Kidney epithelial cell (primary cell): Measurements from ENCODE around the gene KRT1. TPM values are rescaled to one million over a fixed set of nuclear protein-coding genes. Genes with fewer than 3 reads are reported as not detected.
"Not testable (repeated sequence)": the region's sequence is repeated elsewhere in the genome, so short reads cannot be mapped to it uniquely, and the experiment has no call there.

ENCODE experiments used
- DNase-seq: peaks from one replicate; pipeline ENCODE4 v3.0.0-alpha.2; 2010; ENCODE audit warnings: low read depth
- H3K27me3 ChIP-seq: 2 replicates; pipeline ENCODE4 v1.6.0; 2011; ENCODE audit warnings: low read length; ENCODE audit not compliant: control insufficient read depth, insufficient read depth
- H3K36me3 ChIP-seq: 2 replicates; pipeline ENCODE4 v1.5.1; 2011; ENCODE audit warnings: low read length; ENCODE audit not compliant: control insufficient read depth, insufficient read depth
- H3K4me3 ChIP-seq: 2 replicates; pipeline ENCODE4 v1.5.1; 2011; ENCODE audit warnings: low read depth, mild to moderate bottlenecking, control low read depth, low read length
- total RNA-seq: library from RNA; depleted of rRNA; stranded (reverse); fragments of >200 nt; gene quantifications from 2 replicates; pipeline ENCODE4 v1.2.3, GENCODE V29; 2015
- TF ChIP-seq, protein P1 (sequence below): IDR thresholded peaks from 2 replicates; pipeline ENCODE4 v1.5.1; 2011; ENCODE audit warnings: mild to moderate bottlenecking, moderate library complexity, low read length, control low read depth, inconsistent platforms; ENCODE audit not compliant: insufficient read depth, poor library complexity, severe bottlenecking

KRT1 gene
- total RNA-seq, 1 donor from 2014 or later: not detected

- Histone ChIP-seq H3K4me3 (no peak overlapping the region), H3K36me3 (no peaks in the 10 kb centered on the region), H3K27me3 (peaks cover 40% of the 10 kb centered on the region)
- DNase-seq: no peak
- TF ChIP-seq, protein P1, sequence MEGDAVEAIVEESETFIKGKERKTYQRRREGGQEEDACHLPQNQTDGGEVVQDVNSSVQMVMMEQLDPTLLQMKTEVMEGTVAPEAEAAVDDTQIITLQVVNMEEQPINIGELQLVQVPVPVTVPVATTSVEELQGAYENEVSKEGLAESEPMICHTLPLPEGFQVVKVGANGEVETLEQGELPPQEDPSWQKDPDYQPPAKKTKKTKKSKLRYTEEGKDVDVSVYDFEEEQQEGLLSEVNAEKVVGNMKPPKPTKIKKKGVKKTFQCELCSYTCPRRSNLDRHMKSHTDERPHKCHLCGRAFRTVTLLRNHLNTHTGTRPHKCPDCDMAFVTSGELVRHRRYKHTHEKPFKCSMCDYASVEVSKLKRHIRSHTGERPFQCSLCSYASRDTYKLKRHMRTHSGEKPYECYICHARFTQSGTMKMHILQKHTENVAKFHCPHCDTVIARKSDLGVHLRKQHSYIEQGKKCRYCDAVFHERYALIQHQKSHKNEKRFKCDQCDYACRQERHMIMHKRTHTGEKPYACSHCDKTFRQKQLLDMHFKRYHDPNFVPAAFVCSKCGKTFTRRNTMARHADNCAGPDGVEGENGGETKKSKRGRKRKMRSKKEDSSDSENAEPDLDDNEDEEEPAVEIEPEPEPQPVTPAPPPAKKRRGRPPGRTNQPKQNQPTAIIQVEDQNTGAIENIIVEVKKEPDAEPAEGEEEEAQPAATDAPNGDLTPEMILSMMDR: no peak
Observed at GRCh38 chr12:52713960-52714886, 34.0 kb upstream of the KRT1 start.

GRCh38 chr12:52712122-52712521, 31.9 kb upstream of the KRT1 start:
- not testable (repeated sequence) for DNase-seq, H3K36me3 ChIP-seq
- H3K27me3 ChIP-seq: peaks cover 37% of the 10 kb centered on the region

GRCh38 chr12:52710730-52711129, 30.5 kb upstream of the KRT1 start:
- Histone ChIP-seq H3K27me3 (peaks cover 39% of the 10 kb centered on the region), H3K36me3 (no peaks in the 10 kb centered on the region), H3K4me3 (no peak overlapping the region)
- DNase-seq: no peak
- TF ChIP-seq, protein P1: no peak

More at GRCh38 chr12:52712122-52712521, 31.9 kb upstream of the KRT1 start:
- not testable (repeated sequence) for H3K4me3 ChIP-seq

DNA sequence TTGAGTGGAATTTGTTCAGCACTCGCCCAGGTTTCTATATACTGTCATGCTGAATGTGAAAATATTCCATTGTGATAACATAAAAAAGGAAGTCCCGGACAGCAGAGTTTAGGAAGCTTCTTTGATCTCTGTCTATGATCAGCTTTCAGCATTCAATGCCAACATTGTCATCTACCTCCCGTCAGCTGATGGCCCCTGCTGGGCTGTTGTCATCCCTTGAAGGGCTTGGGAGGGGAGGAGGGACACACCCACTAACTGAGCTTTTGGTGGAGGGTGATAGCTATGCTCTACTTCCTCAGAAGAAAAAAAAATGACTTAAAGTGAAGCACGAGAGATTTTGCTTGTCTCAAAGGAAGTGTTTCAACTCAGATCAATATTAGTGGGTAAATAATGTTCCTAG, 27.8 kb upstream of the KRT1 start:
- H3K36me3 ChIP-seq: no peaks in the 10 kb centered on the region
- no peak overlapping the region for H3K4me3 ChIP-seq
- TF ChIP-seq, protein P1: no peak
- DNase-seq: no peak
- H3K27me3 ChIP-seq: peaks cover 14% of the 10 kb centered on the region

DNA sequence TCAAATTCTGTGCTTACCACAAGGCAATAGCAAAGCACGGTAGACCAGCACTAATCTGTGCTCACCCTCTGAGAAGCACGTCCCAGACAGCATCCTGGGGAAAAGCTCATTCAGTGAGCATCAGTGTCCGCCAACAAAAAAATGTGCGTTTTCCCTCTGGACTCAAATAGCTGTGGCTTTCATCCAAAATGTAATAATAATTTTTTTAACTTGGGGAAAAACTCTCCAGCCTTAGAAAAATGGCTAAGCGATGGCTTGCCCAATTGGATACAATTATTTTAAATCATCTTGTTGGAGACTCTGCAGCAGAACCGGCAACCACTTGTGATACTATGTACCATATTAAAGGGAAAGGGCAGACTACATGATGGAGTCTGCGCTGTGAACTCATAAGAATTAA, 24.3 kb upstream of the KRT1 start:
- no peak for DNase-seq
- Histone ChIP-seq H3K36me3 (no peaks in the 10 kb centered on the region), H3K4me3 (no peak overlapping the region), H3K27me3 (peaks cover 5% of the 10 kb centered on the region)
- TF ChIP-seq, protein P1: no peak

DNA sequence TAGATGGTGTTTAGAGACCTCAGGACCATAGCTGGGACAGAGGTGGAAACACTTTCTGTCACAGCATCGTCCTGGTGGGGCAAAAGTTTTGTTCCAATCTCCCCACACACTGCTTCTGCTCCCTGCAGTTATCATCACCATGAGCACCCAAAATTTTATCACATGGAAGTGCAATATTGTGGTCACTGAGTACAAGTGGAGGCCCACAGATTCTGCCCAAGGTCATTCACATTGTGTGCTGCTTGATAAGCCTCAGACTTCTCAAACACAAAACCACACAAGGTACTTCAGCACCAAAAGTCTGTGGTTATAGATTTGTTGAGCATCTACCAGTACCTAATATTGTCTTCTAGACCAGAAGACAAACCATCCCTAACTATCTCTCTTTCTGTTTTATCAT, 23.7 kb upstream of the KRT1 start:
- no peak for DNase-seq
- no peak overlapping the region for H3K4me3 ChIP-seq
- TF ChIP-seq, protein P1: no peak
- H3K27me3 ChIP-seq: peaks cover 7% of the 10 kb centered on the region
- H3K36me3 ChIP-seq: no peaks in the 10 kb centered on the region
